Gastrocnemius medialis (tissue), 4 donors: ENCODE results near the gene VAV2. TPM values are rescaled to one million over a fixed set of nuclear protein-coding genes. Genes with fewer than 3 reads are reported as not detected.

Source experiments
- ATAC-seq, 2 donors: fragments of 150-250 bp; one replicate each; pipeline ENCODE4 v1.9.1; 2016
- DNase-seq, 2 donors: peaks; one replicate each; pipeline ENCODE4 v3.0.0-alpha.2; 2019
- H3K27ac ChIP-seq, 4 donors: fragments of 200-600 bp; sonication (generic); 1 replicate in 1 of 4; 2 replicates in 3 of 4; pipeline ENCODE4 v1.5.1; 2016 to 2018; ENCODE audit warnings: mild to moderate bottlenecking in 2 of 4, moderate library complexity in 1 of 4
- H3K27me3 ChIP-seq, 3 donors: fragments of 200-600 bp; sonication (generic) in 2 of 3; 1 replicate in 1 of 3; 2 replicates in 2 of 3; pipeline versions ENCODE4 v1.5.1 to v1.6.0; 2016 to 2019; ENCODE audit warnings: mild to moderate bottlenecking in 1 of 3, moderate library complexity in 1 of 3
- H3K36me3 ChIP-seq, 2 donors: fragments of 200-600 bp; sonication (generic) in 1 of 2; one replicate each; pipeline ENCODE4 v1.5.1; 2017 to 2018
- H3K4me1 ChIP-seq, 2 donors: fragments of 200-600 bp; sonication (generic) in 1 of 2; one replicate each; pipeline ENCODE4 v1.5.1; 2016 to 2017; ENCODE audit warnings: mild to moderate bottlenecking in 2 of 2
- H3K4me3 ChIP-seq, 4 donors: fragments of 200-600 bp; sonication (generic) in 3 of 4; 1 replicate in 1 of 4; 2 replicates in 3 of 4; pipeline ENCODE4 v1.5.1; 2016 to 2019; ENCODE audit warnings: mild to moderate bottlenecking in 2 of 4
- H3K9me3 ChIP-seq, 3 donors: fragments of 200-600 bp; sonication (generic) in 2 of 3; 1 replicate in 1 of 3; 2 replicates in 2 of 3; pipeline ENCODE4 v1.5.1; 2016 to 2019
- POLR2A ChIP-seq, 2 donors: fragments of 450-650 bp; IDR thresholded peaks; one replicate each; pipeline ENCODE4 v1.6.1; 2017; ENCODE audit warnings: antibody characterized with exemption in 2 of 2, mild to moderate bottlenecking in 2 of 2, moderate library complexity in 2 of 2
- in situ Hi-C, 4 donors: fragments of 200-750 bp; cut with MboI; loops; one replicate each; pipeline versions ENCODE4 v1.15.0 to v1.8.0; 2017; ENCODE audit warnings: low sequenced_read_pairs in 4 of 4
- intact Hi-C: fragments of 100-400 bp; cut with DNase I; formaldehyde crosslinking; loops from one replicate; pipeline ENCODE4 v1.15.1; 2023; ENCODE audit warnings: low total_unique reads
- total RNA-seq, 4 donors: library from RNA; depleted of rRNA; stranded (reverse); fragments of >200 nt; gene quantifications; one replicate each; pipeline versions ENCODE4 v1.1.0 to v1.2.3, GENCODE V29; 2016
- TF ChIP-seq, protein P1 (sequence below), 5 experiments: fragments of 450-650 bp in 3 of 5; fragments of 200-600 bp in 2 of 5; sonication (generic) in 2 of 5; IDR thresholded peaks in 4 of 5; conservative IDR thresholded peaks in 1 of 5; 1 replicate in 4 of 5; 2 replicates in 1 of 5; pipeline ENCODE4 v1.5.1; 2016 to 2019; ENCODE audit warnings: antibody characterized with exemption in 5 of 5, mild to moderate bottlenecking in 3 of 5, moderate library complexity in 3 of 5

The VAV2 gene
- total RNA-seq, 4 donors from 2014 or later: 0.51 to 1.2 (median 0.97) TPM

DNA sequence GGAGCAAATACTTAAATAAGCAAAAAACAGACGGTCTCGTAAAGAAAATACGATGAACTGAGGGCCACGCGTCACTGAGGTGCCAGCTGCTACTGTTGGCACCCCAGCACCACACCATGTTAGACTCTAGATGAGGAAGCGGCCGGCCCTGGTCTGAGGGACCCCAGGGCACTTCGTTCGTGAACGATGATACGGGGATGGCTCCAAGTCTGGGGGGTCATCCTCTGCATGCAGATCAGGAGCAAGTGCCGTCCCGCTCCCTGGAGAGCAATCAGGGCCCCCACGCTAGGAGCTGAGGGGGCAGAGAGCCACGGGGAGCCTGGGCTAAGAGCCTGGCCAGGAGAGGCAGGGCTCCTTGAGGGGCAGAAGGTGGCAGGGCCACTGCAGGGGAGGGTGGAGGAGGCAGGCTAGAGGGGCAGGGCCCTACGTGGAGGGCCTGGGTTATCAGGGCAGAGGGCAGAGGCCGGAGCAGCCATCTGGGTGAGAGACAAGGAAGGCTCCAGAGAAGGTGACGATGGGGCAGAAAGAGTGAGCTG lies 278.1 kb downstream of the VAV2 start:
- no peaks in the 10 kb centered on the region for H3K4me1 ChIP-seq
- no peaks in the 10 kb centered on the region for H3K36me3 ChIP-seq
- ATAC-seq (no peak), DNase-seq (peak in 1 of 2 donors; percentile 3)
- no peak for TF ChIP-seq POLR2A (IDR thresholded peaks at IDR 0.05)
- TF ChIP-seq, protein P1, sequence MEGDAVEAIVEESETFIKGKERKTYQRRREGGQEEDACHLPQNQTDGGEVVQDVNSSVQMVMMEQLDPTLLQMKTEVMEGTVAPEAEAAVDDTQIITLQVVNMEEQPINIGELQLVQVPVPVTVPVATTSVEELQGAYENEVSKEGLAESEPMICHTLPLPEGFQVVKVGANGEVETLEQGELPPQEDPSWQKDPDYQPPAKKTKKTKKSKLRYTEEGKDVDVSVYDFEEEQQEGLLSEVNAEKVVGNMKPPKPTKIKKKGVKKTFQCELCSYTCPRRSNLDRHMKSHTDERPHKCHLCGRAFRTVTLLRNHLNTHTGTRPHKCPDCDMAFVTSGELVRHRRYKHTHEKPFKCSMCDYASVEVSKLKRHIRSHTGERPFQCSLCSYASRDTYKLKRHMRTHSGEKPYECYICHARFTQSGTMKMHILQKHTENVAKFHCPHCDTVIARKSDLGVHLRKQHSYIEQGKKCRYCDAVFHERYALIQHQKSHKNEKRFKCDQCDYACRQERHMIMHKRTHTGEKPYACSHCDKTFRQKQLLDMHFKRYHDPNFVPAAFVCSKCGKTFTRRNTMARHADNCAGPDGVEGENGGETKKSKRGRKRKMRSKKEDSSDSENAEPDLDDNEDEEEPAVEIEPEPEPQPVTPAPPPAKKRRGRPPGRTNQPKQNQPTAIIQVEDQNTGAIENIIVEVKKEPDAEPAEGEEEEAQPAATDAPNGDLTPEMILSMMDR (IDR thresholded peaks at IDR 0.05 in 4 of 5, conservative IDR thresholded peaks at IDR 0.05 in 1 of 5): no peak
- in situ Hi-C loops (no loop called here), intact Hi-C loops (no loop called here)
- H3K27me3 ChIP-seq: peaks cover 2 to 18% (median 6%) of the 10 kb centered on the region in 3 donors
- peak overlapping the region in 1 of 4 donors; percentile 57 for H3K27ac ChIP-seq
- H3K9me3 ChIP-seq: no peaks in the 10 kb centered on the region
- no peak overlapping the region for H3K4me3 ChIP-seq

DNA sequence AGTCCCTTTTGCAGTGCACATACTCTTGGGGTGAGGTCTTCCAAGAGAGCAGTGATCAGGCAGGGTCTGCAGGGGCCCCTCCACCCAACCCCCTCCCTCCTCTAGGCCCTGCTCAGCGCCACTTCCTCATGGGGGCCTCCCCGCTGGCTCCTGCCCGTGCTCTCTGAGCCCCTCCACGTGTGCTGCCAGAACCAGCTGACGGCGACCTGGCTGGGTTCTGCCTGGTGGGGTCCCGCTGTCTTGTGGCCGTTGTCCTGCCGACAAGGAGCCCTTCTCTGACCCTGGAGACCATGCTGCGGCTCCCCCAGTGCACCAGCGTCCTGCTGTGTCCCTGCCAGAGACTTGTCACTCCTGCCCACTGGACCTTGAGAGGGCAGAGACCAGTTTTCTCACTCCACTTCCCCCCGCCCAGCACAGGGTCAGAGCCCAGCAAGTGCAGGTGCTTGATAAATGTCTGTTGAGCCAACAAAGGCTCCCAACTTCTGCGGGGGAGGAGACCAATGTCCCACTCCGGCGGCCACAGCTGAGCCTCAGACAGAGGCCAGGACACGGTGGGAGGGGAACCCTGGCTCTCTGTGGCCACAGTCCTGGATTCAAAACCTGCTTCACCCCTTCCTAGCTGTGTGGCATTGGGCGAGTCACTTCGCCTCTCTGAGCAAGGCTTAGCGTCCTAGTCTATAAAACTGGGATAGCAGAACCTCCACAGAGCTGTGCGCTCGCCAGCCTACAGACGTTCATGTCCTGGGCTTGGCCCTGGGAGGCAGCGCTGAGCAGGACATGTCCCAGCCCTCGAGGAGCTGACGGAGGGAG lies 278.8 kb downstream of the VAV2 start:
- peaks cover 2 to 18% (median 6%) of the 10 kb centered on the region in 3 donors for H3K27me3 ChIP-seq
- intact Hi-C loops (no loop called here), in situ Hi-C loops (no loop called here)
- TF ChIP-seq, protein P1 (IDR thresholded peaks at IDR 0.05 in 4 of 5, conservative IDR thresholded peaks at IDR 0.05 in 1 of 5): no peak
- no peak for TF ChIP-seq POLR2A (IDR thresholded peaks at IDR 0.05)
- no peak for ATAC-seq
- H3K4me3 ChIP-seq: no peak overlapping the region
- no peaks in the 10 kb centered on the region for H3K9me3 ChIP-seq
- H3K36me3 ChIP-seq: no peaks in the 10 kb centered on the region
- H3K4me1 ChIP-seq: no peaks in the 10 kb centered on the region
- no peak for DNase-seq
- H3K27ac ChIP-seq: peak overlapping the region in 1 of 4 donors; percentile 57

DNA sequence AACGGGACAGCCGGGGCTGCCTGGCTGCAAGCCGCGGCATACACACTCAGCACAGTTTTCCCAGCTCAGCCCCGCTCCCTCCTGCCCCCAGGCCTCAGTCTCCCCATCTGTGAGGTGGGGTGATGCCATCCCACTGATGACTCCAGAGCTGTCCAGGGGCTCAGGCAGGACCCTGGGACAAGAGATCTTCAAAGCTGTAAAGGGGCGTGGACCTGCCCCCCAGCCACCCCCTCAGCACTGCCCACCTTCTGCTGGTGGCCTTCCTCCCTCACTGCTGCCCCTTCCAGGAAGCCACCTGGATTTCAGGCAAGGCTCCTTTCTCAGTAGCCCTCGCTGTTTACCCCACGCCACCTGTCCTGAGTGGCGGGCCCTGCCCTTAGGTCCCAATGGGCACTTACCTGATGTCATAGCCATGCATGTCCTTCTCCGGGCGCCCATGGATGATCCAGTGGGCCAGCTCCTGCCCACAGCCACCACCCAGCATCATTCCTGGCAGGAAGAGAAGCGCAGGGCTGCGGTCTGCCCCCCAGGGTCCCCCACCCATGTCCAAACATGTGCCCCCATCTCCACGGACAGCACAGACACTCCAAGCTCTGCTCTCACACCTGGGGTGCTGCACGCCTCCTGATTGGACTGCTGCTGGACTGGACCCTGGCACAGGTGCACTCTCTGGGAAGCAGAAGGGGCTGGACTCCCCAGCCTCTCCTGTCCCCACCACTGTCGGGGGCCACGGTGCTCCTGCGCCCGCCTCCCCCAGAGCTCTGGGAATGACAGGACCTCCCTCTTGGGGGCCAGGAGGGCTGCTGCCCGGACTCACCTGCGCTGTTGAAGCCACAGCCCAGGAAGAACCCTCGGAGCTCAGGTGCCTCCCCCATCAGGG lies 279.7 kb downstream of the VAV2 start:
- Histone ChIP-seq H3K9me3 (no peaks in the 10 kb centered on the region), H3K36me3 (no peaks in the 10 kb centered on the region), H3K4me3 (no peak overlapping the region), H3K27me3 (peaks cover 2 to 18% (median 6%) of the 10 kb centered on the region in 3 donors), H3K4me1 (no peaks in the 10 kb centered on the region), H3K27ac (no peak overlapping the region)
- intact Hi-C loops (no loop called here), in situ Hi-C loops (no loop called here)
- DNase-seq (peak in 1 of 2 donors; percentile 6), ATAC-seq (no peak)
- TF ChIP-seq, protein P1 (IDR thresholded peaks at IDR 0.05 in 4 of 5, conservative IDR thresholded peaks at IDR 0.05 in 1 of 5): no peak
- no peak for TF ChIP-seq POLR2A (IDR thresholded peaks at IDR 0.05)

Other genes with a start within 250 kb of the VAV2 start
- gene BRD3OS, start 33.2 kb upstream of the VAV2 start, total RNA-seq: 1 to 10 TPM in 3 of 4 donors, under 1 TPM in 1; 0.76 to 9.3 (median 5.8) TPM
- gene BRD3, start 75.7 kb upstream of the VAV2 start, total RNA-seq: 10 to 100 TPM; 10.8 to 21.5 (median 16.5) TPM
- gene WDR5, start 143.8 kb upstream of the VAV2 start, total RNA-seq: 10 to 100 TPM; 19.8 to 39.3 (median 31.9) TPM
- gene RNU6ATAC, start 172.2 kb upstream of the VAV2 start, total RNA-seq: not detected